Activated naive CD4-positive, alpha-beta T cell treated with anti-CD3 and anti-CD28 coated beads, Interleukin-2, amount 10 ng/mL, durations not matched to agents 7 days and 5 days (primary cell): Measurements from ENCODE around the gene MLLT6.
A peak's percentile ranks its signal among the peaks of the same experiment; 100 is the strongest.

ENCODE experiments used
- CTCF ChIA-PET: fragments of 350-600 bp; sonication (Branson Sonifier 250); formaldehyde crosslinking; loops from one replicate; lab custom pipeline; 2021; ENCODE audit warnings: antibody characterized with exemption; lab: Charles Lee
- DNase-seq: peaks from one replicate; pipeline ENCODE4 v3.0.0-alpha.2; 2020
- H3K27ac Mint-ChIP-seq: one replicate; pipeline ENCODE4 v1.8.0; 2021; ENCODE audit warnings: mild to moderate bottlenecking, moderate library complexity, mixed read lengths
- H3K27me3 Mint-ChIP-seq: one replicate; pipeline ENCODE4 v1.8.0; 2021; ENCODE audit warnings: mild to moderate bottlenecking, mixed read lengths
- H3K36me3 Mint-ChIP-seq: one replicate; pipeline ENCODE4 v1.8.0; 2021; ENCODE audit warnings: mixed read lengths
- H3K4me1 Mint-ChIP-seq: one replicate; pipeline ENCODE4 v1.8.0; 2021; ENCODE audit warnings: mixed read lengths
- H3K4me3 Mint-ChIP-seq: one replicate; pipeline ENCODE4 v1.8.0; 2021; ENCODE audit warnings: mild to moderate bottlenecking, moderate library complexity, mixed read lengths
- H3K9me3 Mint-ChIP-seq: one replicate; pipeline ENCODE4 v1.8.0; 2021; ENCODE audit warnings: mixed read lengths

Gene MLLT6

DNA sequence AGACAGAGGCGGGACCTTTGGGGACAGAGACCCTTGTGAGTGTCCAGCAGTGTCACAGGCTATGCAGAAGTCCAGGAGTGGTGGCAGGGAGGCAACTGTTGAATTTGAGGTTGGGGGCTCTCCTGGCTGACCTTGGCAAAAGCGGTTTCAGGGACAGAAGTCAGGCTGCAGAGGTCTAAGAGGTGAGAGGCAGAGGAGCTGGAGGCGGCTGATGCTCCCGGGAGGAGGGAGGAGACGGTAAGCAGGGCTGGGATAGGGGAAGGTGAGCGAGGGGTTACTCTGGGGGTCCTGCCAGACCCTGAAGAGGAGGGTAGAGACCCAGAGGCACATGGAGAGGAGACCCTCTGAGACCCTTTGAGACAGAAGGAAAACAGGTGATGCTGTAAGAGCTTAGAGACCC lies 35.6 kb upstream of the MLLT6 start:
- no peak overlapping the region for H3K4me3 Mint-ChIP-seq
- H3K4me1 Mint-ChIP-seq: peaks cover 21% of the 10 kb centered on the region
- H3K9me3 Mint-ChIP-seq: no peaks in the 10 kb centered on the region
- DNase-seq: no peak
- CTCF ChIA-PET: interaction anchor here (1.2 to 12.6 kb wide), 8 partner anchors 9 to 177 kb away, joined by 3 to 154 read pairs (median 4); no protein-coding TSS in a partner anchor
- H3K27ac Mint-ChIP-seq: no peak overlapping the region
- H3K36me3 Mint-ChIP-seq: no peaks in the 10 kb centered on the region
- peaks cover 79% of the 10 kb centered on the region for H3K27me3 Mint-ChIP-seq

DNA sequence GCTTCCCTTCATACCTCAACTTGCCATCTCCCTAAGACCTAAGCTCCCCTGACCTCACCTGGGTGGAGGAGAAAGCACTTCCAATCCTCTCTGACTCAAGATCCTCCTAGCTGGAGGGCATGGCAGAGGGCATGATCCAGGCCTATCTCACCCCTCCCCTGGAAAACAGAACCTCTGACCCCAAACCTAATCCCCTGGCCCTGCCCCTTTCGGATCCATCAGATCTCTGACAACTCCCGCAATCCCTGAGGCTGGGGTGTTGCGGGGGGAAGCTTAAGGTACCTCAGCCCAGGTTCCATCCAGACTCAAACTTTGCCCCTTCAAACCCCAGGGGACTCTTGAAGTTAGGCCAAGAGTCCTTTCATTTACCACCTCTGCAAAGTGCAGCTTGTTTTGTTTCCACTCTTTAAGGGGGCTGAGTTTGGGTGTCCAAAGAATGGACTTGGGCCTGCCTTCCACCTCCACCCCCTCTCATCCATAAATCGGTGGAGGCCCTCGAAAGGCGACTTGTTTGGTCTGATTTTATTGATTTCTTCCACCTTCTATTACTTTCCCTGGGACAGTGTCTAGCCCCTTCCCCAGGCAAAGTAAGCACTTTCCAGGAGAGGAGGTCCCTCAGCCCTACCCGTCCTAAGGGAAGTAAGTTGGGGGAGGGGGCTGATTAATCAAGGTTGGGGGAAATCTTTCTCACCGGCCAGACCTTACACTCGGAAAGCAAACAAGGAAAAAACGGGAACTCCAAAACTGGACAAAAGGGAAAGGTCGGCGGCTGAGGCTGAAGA lies 32.9 kb upstream of the MLLT6 start:
- peak overlapping the region; percentile 58 for H3K4me3 Mint-ChIP-seq
- peaks cover 42% of the 10 kb centered on the region for H3K4me1 Mint-ChIP-seq
- DNase-seq: no peak
- H3K9me3 Mint-ChIP-seq: no peaks in the 10 kb centered on the region
- no peak overlapping the region for H3K27ac Mint-ChIP-seq
- CTCF ChIA-PET: interaction anchor here (0.7 to 1.3 kb wide), 4 partner anchors 9 to 114 kb away, joined by 3 to 7 read pairs (median 3); no protein-coding TSS in a partner anchor
- no peaks in the 10 kb centered on the region for H3K36me3 Mint-ChIP-seq
- peaks cover 68% of the 10 kb centered on the region for H3K27me3 Mint-ChIP-seq

DNA sequence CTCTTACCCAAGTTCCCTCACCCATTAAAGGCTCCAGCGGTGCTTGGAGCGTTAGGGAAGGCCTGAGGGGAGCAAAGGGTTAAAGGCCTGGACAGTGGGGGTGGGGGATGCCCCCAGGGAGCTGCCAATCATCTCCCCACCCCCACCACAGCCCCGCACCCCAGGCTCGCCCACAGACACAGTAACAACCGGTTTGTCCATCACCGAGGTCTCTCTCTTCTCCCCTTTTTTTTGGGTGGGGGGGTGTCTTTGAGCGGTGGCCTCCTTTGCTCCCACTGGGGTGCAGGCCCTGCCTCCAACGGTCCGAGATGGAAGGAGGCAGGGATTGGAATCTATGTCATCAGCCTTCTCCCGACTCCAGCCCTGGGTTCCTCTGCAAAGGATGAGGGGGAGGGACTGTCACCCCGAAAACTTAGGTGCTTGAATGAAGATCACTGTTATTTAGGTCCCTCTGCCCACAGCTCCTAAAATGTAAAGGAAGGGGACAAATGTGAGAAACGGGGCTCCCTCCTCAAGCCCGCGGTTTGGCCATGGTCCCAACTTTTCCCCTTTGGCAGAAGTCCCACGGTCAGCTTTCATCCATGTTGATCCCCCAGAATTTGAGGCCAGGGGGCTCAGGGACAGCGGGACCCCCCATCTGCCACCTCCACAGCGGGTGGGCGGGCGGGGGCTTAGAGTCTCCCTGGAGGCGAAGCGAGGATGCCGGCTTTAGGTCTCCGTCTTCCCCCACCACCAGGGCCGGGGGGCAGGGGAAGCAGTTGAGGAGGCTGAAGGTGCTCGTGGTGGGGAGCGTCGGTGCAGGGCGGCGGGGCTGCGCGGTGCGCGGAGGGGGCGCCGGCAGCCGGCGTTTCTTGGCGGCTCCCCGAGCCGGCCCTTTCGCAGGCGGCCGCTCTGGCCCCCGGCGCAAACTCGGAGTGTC lies 32.0 kb upstream of the MLLT6 start:
- Mint-ChIP-seq H3K27me3 (peaks cover 61% of the 10 kb centered on the region), H3K4me1 (peaks cover 49% of the 10 kb centered on the region)
- CTCF ChIA-PET: interaction anchor here (1.0 kb wide), 1 partner anchor 10 kb away, joined by 7 read pairs; no protein-coding TSS in a partner anchor

DNA sequence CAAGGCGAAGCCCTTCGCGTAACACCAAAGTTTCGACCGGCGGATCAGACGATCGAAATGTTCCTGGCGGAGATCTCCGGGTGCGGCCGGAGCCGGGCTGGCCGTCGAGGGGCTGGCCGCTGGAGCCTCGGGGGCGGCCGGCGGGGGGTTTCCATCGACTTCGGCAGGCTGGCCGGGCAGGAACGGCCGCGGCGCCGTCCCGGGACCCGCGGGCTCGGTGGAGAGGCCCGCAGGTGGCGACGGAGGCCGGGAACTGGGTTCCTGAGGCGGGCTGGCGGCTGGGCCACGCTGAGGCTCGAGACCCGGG lies 31.4 kb upstream of the MLLT6 start:
- Mint-ChIP-seq H3K9me3 (no peaks in the 10 kb centered on the region), H3K4me3 (peak overlapping the region; percentile 58), H3K36me3 (no peaks in the 10 kb centered on the region), H3K27ac (no peak overlapping the region), H3K27me3 (peaks cover 55% of the 10 kb centered on the region), H3K4me1 (peaks cover 49% of the 10 kb centered on the region)
- DNase-seq: no peak
- CTCF ChIA-PET: interaction anchor here (5.1 kb wide), 1 partner anchor 60 kb away, joined by 116 read pairs; the partner anchor contains the start of gene CISD3

More for the DNA sequence above, 32.0 kb upstream of the MLLT6 start:
- DNase-seq: no peak
- Mint-ChIP-seq H3K4me3 (peak overlapping the region; percentile 58), H3K27ac (no peak overlapping the region), H3K36me3 (no peaks in the 10 kb centered on the region), H3K9me3 (no peaks in the 10 kb centered on the region)

DNA sequence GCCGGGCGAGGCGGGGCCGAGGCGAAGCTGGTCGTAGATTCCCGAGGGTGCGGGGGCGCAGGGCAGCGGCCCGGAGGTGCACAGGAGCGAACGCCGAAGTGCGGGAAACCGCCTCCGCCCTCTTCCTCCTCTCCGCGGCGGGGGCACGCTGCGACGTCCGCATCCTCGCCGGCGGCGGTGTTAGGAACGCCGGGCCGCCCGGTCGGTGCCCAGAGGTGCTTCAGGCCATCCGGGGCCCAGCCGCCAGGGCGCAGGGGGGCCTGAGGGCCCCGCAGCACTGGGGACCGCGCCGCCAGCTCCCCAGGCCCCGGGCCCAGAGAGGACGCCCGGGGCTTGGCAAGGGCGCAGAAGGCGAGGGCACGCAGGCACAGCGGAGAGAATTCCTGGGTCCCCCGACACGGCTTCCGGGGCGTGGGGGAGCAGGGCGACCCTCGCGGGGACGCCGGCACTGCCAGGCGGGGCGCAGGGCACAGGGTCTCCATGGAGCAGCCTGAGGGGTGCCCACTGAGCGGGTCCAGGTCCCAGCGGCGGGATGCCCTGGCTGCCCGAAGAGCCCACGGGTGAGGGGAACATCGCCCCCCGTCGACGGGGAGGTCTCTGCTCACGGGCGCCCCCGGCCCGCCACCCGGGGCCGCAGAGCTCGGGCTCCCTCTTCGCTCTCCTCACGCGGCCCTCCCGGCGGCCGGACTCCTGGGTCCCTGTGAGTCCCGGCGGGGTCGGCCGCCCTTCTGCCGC lies 30.9 kb upstream of the MLLT6 start:
- H3K4me3 Mint-ChIP-seq: peak overlapping the region; percentile 63
- H3K27ac Mint-ChIP-seq: no peak overlapping the region
- CTCF ChIA-PET: interaction anchor here (5.1 kb wide), 2 partner anchors 13 to 60 kb away, joined by 22 to 116 read pairs; partner anchors contain the start of gene CISD3
- H3K4me1 Mint-ChIP-seq: peaks cover 49% of the 10 kb centered on the region
- H3K9me3 Mint-ChIP-seq: no peaks in the 10 kb centered on the region
- no peaks in the 10 kb centered on the region for H3K36me3 Mint-ChIP-seq
- peaks cover 49% of the 10 kb centered on the region for H3K27me3 Mint-ChIP-seq
- peak; percentile 52 for DNase-seq

DNA sequence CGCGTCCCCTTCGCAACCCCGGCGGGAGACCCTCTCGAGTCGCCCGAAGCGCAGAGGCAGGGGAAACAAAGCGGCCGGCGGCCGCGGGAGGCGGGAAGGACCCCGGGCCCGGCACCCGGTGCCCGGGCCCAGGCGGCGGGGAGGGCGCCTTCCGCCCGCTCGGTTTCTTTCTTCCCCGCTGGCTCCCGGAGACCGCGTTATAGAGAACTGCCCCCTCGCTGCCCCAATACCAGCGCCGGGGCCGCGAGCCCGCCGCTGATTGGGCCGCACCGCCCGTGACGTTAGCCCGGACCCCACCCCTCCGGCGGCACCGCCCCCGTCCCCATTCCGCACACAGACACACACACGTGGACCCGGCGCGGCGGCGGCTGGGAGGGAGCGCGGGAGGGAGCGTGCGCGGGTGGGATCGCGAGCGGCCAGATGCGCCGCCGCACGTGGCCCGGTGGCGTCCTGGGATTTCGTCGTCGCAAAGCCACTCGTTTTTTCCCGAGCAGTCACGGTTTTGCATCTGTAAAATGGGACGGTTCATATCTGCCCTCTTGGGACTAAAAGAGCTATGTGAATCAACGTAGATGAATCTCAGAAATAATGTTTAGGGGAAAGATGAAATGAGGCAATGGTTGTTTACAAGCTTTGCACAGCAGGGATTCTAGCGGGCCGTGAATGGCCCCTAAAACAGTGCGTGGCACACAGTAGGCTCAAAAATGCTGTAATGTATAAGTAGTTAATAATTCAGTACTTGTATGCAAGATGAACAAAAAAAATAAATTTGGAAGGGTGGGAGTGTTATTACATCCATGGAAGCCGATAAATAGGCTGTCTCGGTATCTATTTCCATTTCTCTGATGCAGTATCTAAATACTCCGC lies 30.1 kb upstream of the MLLT6 start, which contains the start of gene EPOP:
EPOP (minus strand) TSS at position 209 of the 867 bp plus-strand sequence. CDS start 462 bp downstream, outside the sequence.
- peak; percentile 93 for DNase-seq
- Mint-ChIP-seq H3K4me1 (peaks cover 49% of the 10 kb centered on the region), H3K4me3 (peak within 1 kb of the TSS; percentile 63), H3K36me3 (no peaks in the 10 kb centered on the region), H3K27ac (no peak within 1 kb of the TSS), H3K27me3 (peaks cover 41% of the 10 kb centered on the region), H3K9me3 (no peaks in the 10 kb centered on the region)
- CTCF ChIA-PET: interaction anchor here (0.9 to 5.1 kb wide), 6 partner anchors 12 to 571 kb away, joined by 3 to 116 read pairs (median 13); partner anchors contain the start of genes CISD3 and MLLT6

DNA sequence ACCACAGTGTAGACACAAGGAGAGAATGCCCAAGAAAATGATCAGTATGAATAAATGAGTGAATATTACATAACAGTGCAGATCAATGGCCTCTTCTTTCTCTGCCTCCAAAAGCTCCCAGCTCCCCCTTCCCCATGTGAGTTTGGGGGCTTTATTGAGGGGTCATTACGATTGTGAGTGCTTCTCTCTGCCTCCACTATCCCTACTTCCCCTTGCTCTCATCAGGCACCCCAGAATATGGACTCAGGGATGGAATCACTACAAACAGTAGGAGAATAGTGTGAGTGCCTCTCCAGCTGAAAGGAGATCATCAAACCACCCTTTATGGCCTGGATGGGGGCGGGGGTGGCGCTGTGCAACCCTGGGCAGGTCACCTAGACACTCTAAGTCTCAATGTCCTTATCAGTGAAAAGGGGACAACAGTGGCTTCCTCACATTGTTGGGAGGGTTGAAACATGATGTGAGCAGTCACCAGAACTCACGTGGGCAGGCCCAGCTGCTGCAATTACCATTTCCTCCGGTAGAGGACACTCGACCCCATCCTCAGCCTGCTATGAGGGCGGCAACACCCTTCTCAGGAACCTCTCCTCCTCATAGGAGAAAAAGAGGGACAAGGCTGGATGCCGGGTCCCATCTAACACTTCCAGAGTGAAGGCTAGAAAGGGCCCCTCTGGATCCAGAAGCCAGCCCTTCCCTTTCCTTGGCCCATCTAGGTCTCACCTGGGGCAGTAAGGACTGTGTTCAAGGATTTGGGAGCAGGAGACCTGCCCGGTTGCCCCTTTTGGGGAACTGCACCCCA lies 28.2 kb upstream of the MLLT6 start:
- H3K9me3 Mint-ChIP-seq: no peaks in the 10 kb centered on the region
- H3K4me1 Mint-ChIP-seq: peaks cover 37% of the 10 kb centered on the region
- DNase-seq: peak; percentile 88
- H3K27me3 Mint-ChIP-seq: peaks cover 22% of the 10 kb centered on the region
- H3K4me3 Mint-ChIP-seq: no peak overlapping the region
- H3K27ac Mint-ChIP-seq: no peak overlapping the region
- no peaks in the 10 kb centered on the region for H3K36me3 Mint-ChIP-seq
- CTCF ChIA-PET: interaction anchor here (0.6 to 5.1 kb wide), 22 partner anchors 10 to 477 kb away, joined by 3 to 116 read pairs (median 4); partner anchors contain the start of gene CISD3

DNA sequence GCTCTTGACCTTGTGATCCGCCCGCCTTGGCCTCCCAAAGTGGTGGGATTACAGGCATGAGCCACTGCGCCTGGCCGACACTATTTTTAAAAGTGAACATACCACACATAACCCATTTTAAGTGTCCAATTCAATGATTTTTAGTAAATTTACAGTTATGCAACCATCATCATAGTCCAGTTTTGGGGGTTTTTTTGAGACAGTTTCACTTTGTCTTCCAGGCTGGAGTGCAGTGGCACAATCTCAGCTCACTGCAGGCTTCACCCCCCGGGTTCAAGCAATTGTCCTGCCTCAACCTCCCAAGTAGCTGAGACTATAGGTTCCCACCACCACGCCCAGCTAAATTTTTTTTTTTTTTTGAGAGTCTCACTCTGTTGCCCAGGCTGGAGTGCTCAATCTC lies 27.3 kb upstream of the MLLT6 start:
- Mint-ChIP-seq H3K9me3 (no peaks in the 10 kb centered on the region), H3K27ac (no peak overlapping the region), H3K36me3 (no peaks in the 10 kb centered on the region), H3K27me3 (peaks cover 13% of the 10 kb centered on the region), H3K4me1 (peaks cover 31% of the 10 kb centered on the region), H3K4me3 (no peak overlapping the region)
- CTCF ChIA-PET: interaction anchor here (1.0 to 5.1 kb wide), 11 partner anchors 9 to 476 kb away, joined by 3 to 116 read pairs (median 5); partner anchors contain the start of gene CISD3
- DNase-seq: no peak

DNA sequence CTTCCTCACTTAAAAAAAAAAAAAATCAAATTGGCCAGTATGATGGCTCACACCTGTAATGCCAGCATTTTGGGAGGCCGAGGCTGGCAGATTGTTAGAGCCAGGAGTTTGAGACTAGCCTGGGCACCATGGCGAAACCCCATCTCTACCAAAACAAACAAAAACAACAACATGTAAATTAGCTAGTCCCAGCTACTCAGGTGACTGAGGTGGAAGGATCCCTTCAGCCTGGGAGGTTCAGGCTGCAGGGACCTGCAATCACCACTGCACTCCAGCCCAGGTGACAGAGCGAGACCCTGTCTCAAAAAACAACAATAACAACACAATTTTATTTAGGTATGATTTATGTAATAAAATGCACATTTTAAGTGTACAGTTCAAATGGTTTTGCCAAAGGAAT lies 24.0 kb upstream of the MLLT6 start:
- Mint-ChIP-seq H3K4me1 (peaks cover 15% of the 10 kb centered on the region), H3K9me3 (no peaks in the 10 kb centered on the region), H3K27ac (no peak overlapping the region), H3K27me3 (peaks cover 25% of the 10 kb centered on the region), H3K4me3 (no peak overlapping the region), H3K36me3 (no peaks in the 10 kb centered on the region)
- CTCF ChIA-PET: interaction anchor here (1.2 to 1.8 kb wide), 3 partner anchors 16 to 54 kb away, joined by 3 to 12 read pairs (median 6); no protein-coding TSS in a partner anchor
- no peak for DNase-seq

DNA sequence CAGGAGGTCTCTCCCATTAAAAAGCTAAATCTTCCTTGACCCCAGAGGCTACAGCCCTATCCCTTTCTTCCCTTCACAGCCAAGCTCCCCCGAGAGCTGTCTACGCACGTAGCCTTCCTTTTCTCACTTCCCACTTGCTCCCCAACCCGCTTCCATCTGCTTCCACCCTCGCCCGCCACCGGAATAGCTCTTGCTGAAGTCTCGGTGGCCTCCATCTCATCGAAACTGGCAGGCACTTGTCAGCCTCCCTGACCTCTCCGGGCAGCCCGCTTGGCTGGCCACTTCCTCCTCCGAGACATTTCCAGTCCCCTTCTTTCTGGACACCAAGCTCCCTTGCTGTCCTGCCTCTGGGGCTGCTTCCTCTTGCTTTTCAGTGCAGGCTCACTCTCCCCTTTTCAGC lies 19.6 kb upstream of the MLLT6 start:
- CTCF ChIA-PET: interaction anchor here (1.6 to 4.2 kb wide), 2 partner anchors 9 to 49 kb away, joined by 10 to 22 read pairs; partner anchors contain the start of gene EPOP
- no peak overlapping the region for H3K4me3 Mint-ChIP-seq
- no peak for DNase-seq
- H3K9me3 Mint-ChIP-seq: no peaks in the 10 kb centered on the region
- no peak overlapping the region for H3K27ac Mint-ChIP-seq
- H3K4me1 Mint-ChIP-seq: no peaks in the 10 kb centered on the region
- no peaks in the 10 kb centered on the region for H3K36me3 Mint-ChIP-seq
- peaks cover 33% of the 10 kb centered on the region for H3K27me3 Mint-ChIP-seq

DNA sequence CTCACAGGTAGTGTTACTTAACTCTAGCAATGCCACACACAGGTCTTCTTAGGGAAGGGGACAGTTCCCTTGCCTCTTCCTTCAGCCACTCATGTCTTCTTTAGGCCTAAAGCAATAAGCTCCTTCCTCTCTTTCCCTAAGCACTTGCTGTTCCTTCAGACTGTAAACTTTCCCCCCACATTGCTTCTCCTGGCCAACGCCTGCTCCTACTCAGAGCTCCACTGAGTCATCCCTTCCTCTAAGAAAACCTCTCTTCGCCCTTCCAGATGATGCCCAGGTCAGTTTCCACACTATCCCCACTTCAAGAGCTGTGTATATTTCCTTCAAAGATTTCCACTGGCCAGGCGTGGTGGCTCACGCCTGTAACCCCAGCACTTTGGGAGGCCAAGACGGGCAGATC lies 17.8 kb upstream of the MLLT6 start:
- Mint-ChIP-seq H3K27me3 (peaks cover 45% of the 10 kb centered on the region), H3K36me3 (no peaks in the 10 kb centered on the region), H3K27ac (peak overlapping the region; percentile 38), H3K4me1 (no peaks in the 10 kb centered on the region), H3K4me3 (no peak overlapping the region), H3K9me3 (no peaks in the 10 kb centered on the region)
- DNase-seq: no peak
- CTCF ChIA-PET: interaction anchor here (1.0 to 4.2 kb wide), 3 partner anchors 11 to 49 kb away, joined by 3 to 22 read pairs (median 5); partner anchors contain the start of gene EPOP

DNA sequence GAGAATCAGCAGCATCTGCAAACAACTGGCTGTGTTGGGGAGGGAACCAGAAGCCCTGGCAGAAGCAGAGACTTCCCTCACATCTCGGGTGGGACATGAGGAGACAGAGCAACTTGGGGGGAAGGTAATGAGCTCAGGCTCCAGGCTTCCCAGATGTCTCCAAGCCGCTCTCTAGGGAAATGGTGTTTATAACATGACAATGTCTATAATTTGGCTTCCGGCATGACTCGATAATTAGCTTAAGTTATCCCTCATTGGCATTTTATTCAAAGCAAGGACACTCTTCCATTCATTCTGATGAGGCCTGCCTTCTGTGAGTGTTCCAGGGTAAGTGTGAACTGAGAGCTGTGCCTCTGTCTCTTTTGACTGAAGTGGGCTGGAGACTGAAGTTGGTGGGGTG lies 14.7 kb upstream of the MLLT6 start:
- Mint-ChIP-seq H3K27ac (no peak overlapping the region), H3K27me3 (peaks cover 47% of the 10 kb centered on the region), H3K4me3 (no peak overlapping the region), H3K9me3 (no peaks in the 10 kb centered on the region), H3K4me1 (no peaks in the 10 kb centered on the region), H3K36me3 (no peaks in the 10 kb centered on the region)
- DNase-seq: no peak
- CTCF ChIA-PET: interaction anchor here (1.4 kb wide), 2 partner anchors 14 to 45 kb away, joined by 3 to 5 read pairs; no protein-coding TSS in a partner anchor
